ENCODE measurements around the gene TXLNA. TPM values are rescaled to one million over a fixed set of nuclear protein-coding genes. Genes with fewer than 3 reads are reported as not detected.

The TXLNA gene
- total RNA-seq, 1 donor from 2014 or later = 45.1 TPM

DNA sequence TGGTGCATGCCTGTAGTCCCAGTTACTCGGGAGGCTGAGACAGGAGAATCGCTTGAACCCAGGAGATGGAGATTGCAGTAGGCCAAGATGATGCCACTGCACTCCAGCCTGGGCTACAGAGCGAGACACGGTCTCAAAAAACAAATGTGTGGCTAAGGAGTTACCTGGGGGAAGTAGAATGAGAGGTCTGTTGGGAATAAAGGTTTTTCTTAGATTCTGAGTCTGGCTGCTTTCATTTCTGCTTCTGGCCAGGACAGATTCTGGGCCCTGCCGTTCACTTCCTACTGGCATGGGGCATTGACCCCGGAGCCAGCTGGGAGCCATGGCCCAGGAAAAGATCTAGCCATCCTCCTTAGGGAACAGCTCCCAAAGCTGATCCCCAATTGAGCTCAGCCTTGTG lies 29.0 kb downstream of the TXLNA start:
- no peak for ATAC-seq

DNA sequence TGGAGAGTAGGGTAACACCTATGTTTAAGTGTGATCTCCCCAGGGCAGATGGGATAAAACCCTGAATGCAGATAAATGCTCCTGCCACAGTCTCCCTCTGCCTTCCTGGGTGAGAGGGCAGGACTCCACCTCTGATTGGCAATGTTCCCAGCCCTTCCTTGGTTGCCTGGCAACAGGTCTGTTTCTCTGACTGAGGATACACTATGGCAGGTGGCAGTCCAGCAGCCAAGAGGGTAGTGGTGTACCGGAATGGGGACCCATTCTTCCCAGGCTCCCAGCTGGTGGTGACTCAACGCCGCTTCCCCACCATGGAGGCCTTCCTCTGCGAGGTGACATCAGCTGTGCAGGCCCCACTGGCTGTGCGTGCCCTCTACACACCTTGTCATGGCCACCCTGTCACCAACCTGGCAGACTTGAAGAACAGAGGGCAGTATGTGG lies 29.4 kb downstream of the TXLNA start, which contains the start of gene DCDC2B:
TSS of gene DCDC2B (plus strand) at position 199 of the 438 bp plus-strand sequence. CDS start at position 204, 5 bp downstream.
- no peaks in the 10 kb centered on the region for H3K27me3 ChIP-seq (ENCODE audit: low read depth)
- ATAC-seq (peak; percentile 1 to 4), DNase-seq (peak; percentile 64)
- no peak within 1 kb of the TSS for H3K4me3 ChIP-seq
- no peaks in the 10 kb centered on the region for H3K36me3 ChIP-seq
- TF ChIP-seq, protein P1, sequence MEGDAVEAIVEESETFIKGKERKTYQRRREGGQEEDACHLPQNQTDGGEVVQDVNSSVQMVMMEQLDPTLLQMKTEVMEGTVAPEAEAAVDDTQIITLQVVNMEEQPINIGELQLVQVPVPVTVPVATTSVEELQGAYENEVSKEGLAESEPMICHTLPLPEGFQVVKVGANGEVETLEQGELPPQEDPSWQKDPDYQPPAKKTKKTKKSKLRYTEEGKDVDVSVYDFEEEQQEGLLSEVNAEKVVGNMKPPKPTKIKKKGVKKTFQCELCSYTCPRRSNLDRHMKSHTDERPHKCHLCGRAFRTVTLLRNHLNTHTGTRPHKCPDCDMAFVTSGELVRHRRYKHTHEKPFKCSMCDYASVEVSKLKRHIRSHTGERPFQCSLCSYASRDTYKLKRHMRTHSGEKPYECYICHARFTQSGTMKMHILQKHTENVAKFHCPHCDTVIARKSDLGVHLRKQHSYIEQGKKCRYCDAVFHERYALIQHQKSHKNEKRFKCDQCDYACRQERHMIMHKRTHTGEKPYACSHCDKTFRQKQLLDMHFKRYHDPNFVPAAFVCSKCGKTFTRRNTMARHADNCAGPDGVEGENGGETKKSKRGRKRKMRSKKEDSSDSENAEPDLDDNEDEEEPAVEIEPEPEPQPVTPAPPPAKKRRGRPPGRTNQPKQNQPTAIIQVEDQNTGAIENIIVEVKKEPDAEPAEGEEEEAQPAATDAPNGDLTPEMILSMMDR (IDR thresholded peaks at IDR 0.05) = no peak
- H3K27ac ChIP-seq = no peak within 1 kb of the TSS
- H3K9me3 ChIP-seq = no peaks in the 10 kb centered on the region
- peaks cover 18% of the 10 kb centered on the region for H3K4me1 ChIP-seq
- intact Hi-C loops (cut with DNase I) = no loop called here

More for the DNA sequence above, 29.0 kb downstream of the TXLNA start:
- no peak overlapping the region for H3K4me3 ChIP-seq
- DNase-seq = no peak
- TF ChIP-seq, protein P1 (IDR thresholded peaks at IDR 0.05) = no peak
- H3K27me3 ChIP-seq (ENCODE audit: low read depth) = no peaks in the 10 kb centered on the region
- no peaks in the 10 kb centered on the region for H3K9me3 ChIP-seq
- no peaks in the 10 kb centered on the region for H3K36me3 ChIP-seq
- intact Hi-C loops (cut with DNase I) = no loop called here
- H3K27ac ChIP-seq = no peak overlapping the region
- peaks cover 18% of the 10 kb centered on the region for H3K4me1 ChIP-seq

DNA sequence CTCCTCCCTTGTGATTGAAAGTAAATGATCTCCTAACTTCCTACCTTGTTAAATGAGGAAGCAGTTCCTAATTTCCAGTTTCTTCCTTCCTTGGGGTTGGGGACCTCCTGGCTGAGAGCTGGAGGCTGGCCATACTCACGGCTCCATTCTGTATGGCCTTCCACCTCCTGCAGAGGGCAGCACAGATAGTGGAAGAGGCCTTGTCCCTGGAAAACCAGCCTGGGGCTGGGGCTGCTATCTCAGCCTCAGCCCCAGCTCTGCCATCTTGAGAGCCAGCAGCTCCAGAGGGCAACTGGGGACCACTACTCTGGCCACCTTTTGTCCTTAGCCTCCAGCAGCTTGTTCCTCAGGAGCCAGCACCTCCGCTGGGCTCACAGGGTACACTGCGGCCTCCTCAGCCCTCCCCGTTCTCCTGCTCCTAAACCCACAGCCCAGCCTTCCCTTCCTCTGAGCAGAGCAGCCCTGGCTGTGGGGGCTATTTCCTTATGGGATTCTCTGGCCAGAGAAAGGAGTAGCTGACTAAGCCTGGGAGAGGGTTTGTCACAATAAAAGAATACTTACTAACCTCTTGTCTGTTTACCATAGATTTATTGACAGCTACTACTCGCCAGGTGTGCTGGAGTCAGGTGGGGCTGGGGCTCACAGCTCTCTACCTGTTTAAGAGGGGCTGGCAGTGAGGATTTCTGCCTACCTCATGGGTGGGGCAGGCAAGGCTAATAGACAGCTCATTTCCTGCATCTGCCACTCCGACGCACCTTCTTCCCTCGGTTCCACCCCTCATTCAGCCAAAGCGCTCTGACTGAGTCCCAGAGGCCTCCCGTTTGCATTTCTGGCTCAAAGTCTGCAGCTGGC lies 36.4 kb downstream of the TXLNA start:
- H3K4me3 ChIP-seq = no peak overlapping the region
- H3K4me1 ChIP-seq = peaks cover 15% of the 10 kb centered on the region
- H3K27me3 ChIP-seq (ENCODE audit: low read depth) = no peaks in the 10 kb centered on the region
- intact Hi-C loops (cut with DNase I) = no loop called here
- TF ChIP-seq, protein P1 (IDR thresholded peaks at IDR 0.05) = peak; percentile 80
- H3K27ac ChIP-seq = no peak overlapping the region
- H3K9me3 ChIP-seq = no peaks in the 10 kb centered on the region
- DNase-seq (peak; percentile 55), ATAC-seq (peak; percentile 78 to 80)
- peaks cover 43% of the 10 kb centered on the region for H3K36me3 ChIP-seq

DNA sequence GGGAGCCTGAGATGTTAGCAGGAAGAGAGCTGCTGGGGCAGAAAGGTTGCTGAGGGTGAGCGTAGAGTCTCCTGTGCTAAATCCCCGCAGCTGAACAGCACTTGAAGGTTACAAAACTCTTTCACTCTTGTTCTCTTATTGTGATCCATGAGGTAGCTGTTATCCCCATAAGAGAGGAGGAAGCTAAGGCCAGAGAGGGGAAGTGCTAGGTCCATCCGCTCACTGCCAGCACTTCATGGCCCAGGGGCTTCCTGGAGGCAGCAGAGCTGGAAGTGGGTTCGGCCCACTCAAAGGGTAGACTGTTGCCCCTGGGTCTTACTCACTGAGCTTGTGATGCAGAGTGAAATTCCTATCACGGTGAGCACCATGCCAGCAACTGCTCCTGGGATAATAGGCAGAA lies 37.1 kb downstream of the TXLNA start:
- no peak overlapping the region for H3K4me3 ChIP-seq
- H3K4me1 ChIP-seq = peaks cover 22% of the 10 kb centered on the region
- TF ChIP-seq, protein P1 (IDR thresholded peaks at IDR 0.05) = no peak
- no peaks in the 10 kb centered on the region for H3K9me3 ChIP-seq
- peaks cover 43% of the 10 kb centered on the region for H3K36me3 ChIP-seq
- H3K27me3 ChIP-seq (ENCODE audit: low read depth) = no peaks in the 10 kb centered on the region
- DNase-seq (no peak), ATAC-seq (no peak)
- no peak overlapping the region for H3K27ac ChIP-seq
- intact Hi-C loops (cut with DNase I) = no loop called here

GRCh38 chr1:32219022-32219421 lies 39.5 kb downstream of the TXLNA start:
- intact Hi-C loops (cut with DNase I) = no loop called here
- ATAC-seq (no peak), DNase-seq (no peak)
- no peak overlapping the region for H3K27ac ChIP-seq
- TF ChIP-seq, protein P1 (IDR thresholded peaks at IDR 0.05) = no peak
- H3K27me3 ChIP-seq (ENCODE audit: low read depth) = no peaks in the 10 kb centered on the region
- peaks cover 44% of the 10 kb centered on the region for H3K36me3 ChIP-seq
- H3K4me1 ChIP-seq = peaks cover 36% of the 10 kb centered on the region
- H3K9me3 ChIP-seq = no peaks in the 10 kb centered on the region
- H3K4me3 ChIP-seq = no peak overlapping the region

All from lower lobe of right lung (tissue), 2 donors.